ENCODE results near the gene DDX17.

GRCh38 chr22:38464992-38465672 lies 41.0 kb downstream of the DDX17 start:
- no peak for TF ChIP-seq RBBP5 (IDR thresholded peaks at IDR 0.05; ENCODE audit: borderline replicate concordance, low read depth, low read length)
- no peak for TF ChIP-seq EZH2 (IDR thresholded peaks at IDR 0.05; ENCODE audit: low read depth, low read length, severe bottlenecking)
- TF ChIP-seq POLR2A (IDR thresholded peaks at IDR 0.05; ENCODE audit: control extremely low read depth in 1 of 2, low read depth in 2 of 2, low read length in 2 of 2) = no peak
- TF ChIP-seq SIRT6 (IDR thresholded peaks at IDR 0.05; ENCODE audit: low read length) = no peak
- no peak for TF ChIP-seq CTCF (IDR thresholded peaks at IDR 0.05; ENCODE audit: control extremely low read depth in 1 of 3, insufficient read depth in 1 of 3, low read depth in 1 of 3, low read length in 3 of 3)
- no peak for TF ChIP-seq BRCA1 (IDR thresholded peaks at IDR 0.05; ENCODE audit: low read depth, low read length)
- TF ChIP-seq SIX5 (IDR thresholded peaks at IDR 0.05; ENCODE audit: low read depth, low read length) = no peak
